HEK293 (cell line): ENCODE results near the gene PTX4.

Source experiments
- CTCF ChIA-PET: fragments of 350-600 bp; formaldehyde crosslinking; extraction: SDS; loops from one replicate; lab custom pipeline; 2021; ENCODE audit warnings: antibody characterized with exemption; lab: Yijun Ruan, JAX
- POLR2A ChIA-PET: fragments of 300-600 bp; formaldehyde crosslinking; extraction: SDS; loops from one replicate; lab custom pipeline; 2020; ENCODE audit warnings: antibody characterized with exemption, inconsistent platforms; lab: Yijun Ruan, JAX
- H3K27ac ChIP-seq: fragments of 200-500 bp; sonication (Bioruptor generic); 2 replicates; pipeline ENCODE4 v1.5.1; 2014; ENCODE audit warnings: low read depth, low read length, control low read depth, inconsistent platforms; ENCODE audit errors: extremely low read depth
- H3K36me3 ChIP-seq, 2 experiments: fragments of 200-500 bp in 1 of 2; sonication (Bioruptor generic) in 1 of 2; 1 replicate in 1 of 2; 2 replicates in 1 of 2; pipeline ENCODE4 v1.5.1; 2014 to 2017; ENCODE audit warnings: inconsistent platforms in 2 of 2, low read length in 2 of 2; ENCODE audit not compliant: control insufficient read depth in 2 of 2, insufficient read depth in 1 of 2
- H3K4me1 ChIP-seq: fragments of 200-500 bp; sonication (Bioruptor generic); 2 replicates; pipeline ENCODE4 v1.5.1; 2014; ENCODE audit warnings: mild to moderate bottlenecking, low read length, inconsistent platforms; ENCODE audit not compliant: control insufficient read depth, insufficient read depth
- H3K4me3 ChIP-seq: 2 replicates; pipeline ENCODE4 v1.5.1; 2011; ENCODE audit warnings: low read depth, mild to moderate bottlenecking, control low read depth, low read length, moderate library complexity
- H3K9me3 ChIP-seq: fragments of 200-500 bp; sonication (Bioruptor generic); 2 replicates; pipeline ENCODE4 v1.5.1; 2014; ENCODE audit warnings: low read depth, low read length, inconsistent platforms; ENCODE audit not compliant: control insufficient read depth, insufficient read depth
- HOXC10 ChIP-seq: sonication (generic); formaldehyde crosslinking; IDR thresholded peaks from 2 replicates; pipeline ENCODE4 v1.8.1; 2023; ENCODE audit warnings: mild to moderate bottlenecking, missing genetic modification reagents
- KLF9 ChIP-seq: fragments of 450-650 bp; formaldehyde crosslinking; IDR thresholded peaks from 2 replicates; pipeline ENCODE4 v1.5.1; 2016; ENCODE audit warnings: missing biosample characterization, missing genetic modification characterization, low read depth
- PRDM2 ChIP-seq: fragments of 450-650 bp; formaldehyde crosslinking; IDR thresholded peaks from 2 replicates; pipeline ENCODE4 v1.5.1; 2016; ENCODE audit warnings: missing biosample characterization, missing genetic modification characterization, borderline replicate concordance
- SETDB1 ChIP-seq: IDR thresholded peaks from one replicate; pipeline ENCODE4 v1.6.1; 2017; ENCODE audit warnings: mild to moderate bottlenecking, low read length, moderate library complexity, mixed read lengths; ENCODE audit not compliant: insufficient read length
- ZFP3 ChIP-seq: fragments of 450-650 bp; formaldehyde crosslinking; IDR thresholded peaks from 2 replicates; pipeline ENCODE4 v1.5.1; 2016; ENCODE audit warnings: low read depth, missing biosample characterization, missing genetic modification characterization
- ZFP41 ChIP-seq: fragments of 450-650 bp; formaldehyde crosslinking; IDR thresholded peaks from 2 replicates; pipeline ENCODE4 v1.5.1; 2016; ENCODE audit warnings: missing biosample characterization, missing genetic modification characterization, borderline replicate concordance
- ZNF112 ChIP-seq: fragments of 450-650 bp; formaldehyde crosslinking; IDR thresholded peaks from 2 replicates; pipeline ENCODE4 v1.5.0; 2017; ENCODE audit warnings: missing biosample characterization, missing genetic modification characterization
- ZNF239 ChIP-seq: fragments of 450-650 bp; formaldehyde crosslinking; IDR thresholded peaks from 2 replicates; pipeline ENCODE4 v1.5.1; 2016; ENCODE audit warnings: missing biosample characterization, missing genetic modification characterization
- ZNF394 ChIP-seq: fragments of 450-650 bp; formaldehyde crosslinking; IDR thresholded peaks from 2 replicates; pipeline ENCODE4 v1.5.1; 2016; ENCODE audit warnings: missing biosample characterization, missing genetic modification characterization, mild to moderate bottlenecking, moderate library complexity, borderline replicate concordance
- ZNF416 ChIP-seq: fragments of 450-650 bp; formaldehyde crosslinking; IDR thresholded peaks from 2 replicates; pipeline ENCODE4 v1.5.1; 2016; ENCODE audit warnings: missing biosample characterization, missing genetic modification characterization
- ZNF510 ChIP-seq: fragments of 450-650 bp; formaldehyde crosslinking; IDR thresholded peaks from 2 replicates; pipeline ENCODE4 v1.5.1; 2018; ENCODE audit warnings: mild to moderate bottlenecking, missing genetic modification characterization, missing biosample characterization; ENCODE audit not compliant: insufficient replicate concordance
- ZNF521 ChIP-seq: fragments of 450-650 bp; formaldehyde crosslinking; IDR thresholded peaks from 2 replicates; pipeline ENCODE4 v1.5.1; 2017; ENCODE audit warnings: missing biosample characterization, mild to moderate bottlenecking, missing genetic modification characterization
- ZNF544 ChIP-seq: fragments of 450-650 bp; formaldehyde crosslinking; IDR thresholded peaks from 2 replicates; pipeline ENCODE4 v1.5.0; 2017; ENCODE audit warnings: missing biosample characterization, missing genetic modification characterization
- ZNF654 ChIP-seq: fragments of 450-650 bp; formaldehyde crosslinking; IDR thresholded peaks from 2 replicates; pipeline ENCODE4 v1.5.1; 2016; ENCODE audit warnings: low read depth, missing biosample characterization, missing genetic modification characterization
- ZNF776 ChIP-seq: fragments of 450-650 bp; formaldehyde crosslinking; IDR thresholded peaks from 2 replicates; pipeline ENCODE4 v1.5.0; 2017; ENCODE audit warnings: missing biosample characterization, missing genetic modification characterization, borderline replicate concordance
- ZSCAN16 ChIP-seq: fragments of 450-650 bp; formaldehyde crosslinking; IDR thresholded peaks from 2 replicates; pipeline ENCODE4 v1.5.1; 2016; ENCODE audit warnings: missing biosample characterization, missing genetic modification characterization
- ZSCAN23 ChIP-seq: fragments of 450-650 bp; formaldehyde crosslinking; IDR thresholded peaks from 2 replicates; pipeline ENCODE4 v1.5.1; 2016; ENCODE audit warnings: missing biosample characterization, missing genetic modification characterization
- ZXDB ChIP-seq: fragments of 450-650 bp; formaldehyde crosslinking; IDR thresholded peaks from 2 replicates; pipeline ENCODE4 v1.5.1; 2016; ENCODE audit warnings: missing biosample characterization, missing genetic modification characterization
- TF ChIP-seq, protein P1 (sequence below): fragments of 450-650 bp; formaldehyde crosslinking; IDR thresholded peaks from 2 replicates; pipeline ENCODE4 v1.5.1; 2016; ENCODE audit warnings: missing biosample characterization, missing genetic modification characterization, borderline replicate concordance

The PTX4 gene

DNA sequence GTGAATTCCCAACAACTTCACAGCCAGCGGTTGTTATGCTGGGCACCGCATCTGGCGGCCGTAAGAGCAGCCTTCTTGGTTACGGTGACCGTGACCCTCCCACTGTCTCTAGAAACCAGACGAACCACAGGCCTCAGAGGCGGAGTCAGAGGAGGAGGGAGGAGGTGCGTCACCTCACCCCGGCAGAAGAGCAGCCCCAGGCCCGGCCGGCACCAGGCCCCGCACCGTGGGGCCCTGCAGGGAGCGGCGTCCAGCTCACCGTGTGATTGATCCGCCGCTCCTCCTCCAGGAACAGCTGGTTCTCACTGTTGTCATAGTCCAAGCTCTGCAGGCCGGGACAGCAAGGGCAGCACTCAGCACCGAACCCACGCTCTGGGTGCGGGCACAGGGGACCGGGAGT lies 27.6 kb downstream of the PTX4 start:
- no peak for TF ChIP-seq ZNF416 (tag by site-specific recombination)
- no peak for TF ChIP-seq ZNF521 (tag by site-specific recombination)
- no peak for TF ChIP-seq ZNF239 (tag by site-specific recombination)
- TF ChIP-seq ZNF510 (tag by site-specific recombination) = no peak
- no peak for TF ChIP-seq ZXDB (tag by site-specific recombination)
- no peak for TF ChIP-seq ZFP41
- no peak for TF ChIP-seq ZNF112
- no peak for TF ChIP-seq ZNF394 (tag by site-specific recombination)
- TF ChIP-seq, protein P1, sequence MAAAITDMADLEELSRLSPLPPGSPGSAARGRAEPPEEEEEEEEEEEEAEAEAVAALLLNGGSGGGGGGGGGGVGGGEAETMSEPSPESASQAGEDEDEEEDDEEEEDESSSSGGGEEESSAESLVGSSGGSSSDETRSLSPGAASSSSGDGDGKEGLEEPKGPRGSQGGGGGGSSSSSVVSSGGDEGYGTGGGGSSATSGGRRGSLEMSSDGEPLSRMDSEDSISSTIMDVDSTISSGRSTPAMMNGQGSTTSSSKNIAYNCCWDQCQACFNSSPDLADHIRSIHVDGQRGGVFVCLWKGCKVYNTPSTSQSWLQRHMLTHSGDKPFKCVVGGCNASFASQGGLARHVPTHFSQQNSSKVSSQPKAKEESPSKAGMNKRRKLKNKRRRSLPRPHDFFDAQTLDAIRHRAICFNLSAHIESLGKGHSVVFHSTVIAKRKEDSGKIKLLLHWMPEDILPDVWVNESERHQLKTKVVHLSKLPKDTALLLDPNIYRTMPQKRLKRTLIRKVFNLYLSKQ (tag by site-specific recombination) = no peak
- TF ChIP-seq ZNF544 (tag by site-specific recombination) = no peak
- no peak for TF ChIP-seq ZSCAN16
- TF ChIP-seq HOXC10 (CRISPR knock-in tag) = no peak
- CTCF ChIA-PET = no interaction called here
- no peaks in the 10 kb centered on the region for H3K9me3 ChIP-seq
- H3K36me3 ChIP-seq = peaks cover 0 to 53% of the 10 kb centered on the region in 2 experiments; a peak in 1 of 3 replicates
- POLR2A ChIA-PET = no interaction called here
- no peak overlapping the region for H3K4me3 ChIP-seq
- H3K4me1 ChIP-seq = no peaks in the 10 kb centered on the region
- no peak overlapping the region for H3K27ac ChIP-seq

DNA sequence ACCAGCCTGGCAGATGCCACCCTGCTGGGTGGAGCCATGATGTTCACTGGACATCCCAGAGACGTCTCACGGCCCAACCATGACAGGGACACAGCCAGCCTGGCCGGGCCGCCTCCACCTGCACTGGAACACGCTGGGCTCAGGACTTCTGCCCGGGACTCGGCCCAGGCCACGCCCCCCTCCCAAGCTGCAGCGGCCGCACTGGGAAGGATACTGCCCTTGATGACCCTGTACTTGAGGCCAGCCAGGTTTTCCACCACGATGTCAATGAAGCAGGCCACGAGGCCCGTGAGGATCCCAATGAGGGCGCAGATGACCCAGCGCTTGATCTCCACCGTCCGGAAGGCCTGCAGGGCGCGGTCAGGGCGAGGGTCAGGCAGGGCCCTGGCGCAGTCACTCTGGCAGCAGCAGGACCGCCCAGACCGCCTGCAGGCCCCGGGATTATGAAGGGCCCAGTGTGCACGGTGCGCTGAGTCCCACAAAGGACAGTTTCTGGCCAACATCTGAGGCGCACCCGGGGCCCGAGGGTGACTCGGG lies 28.1 kb downstream of the PTX4 start:
- CTCF ChIA-PET = no interaction called here
- Histone ChIP-seq H3K27ac (no peak overlapping the region), H3K4me1 (no peaks in the 10 kb centered on the region), H3K9me3 (no peaks in the 10 kb centered on the region), H3K36me3 (peaks cover 0 to 58% of the 10 kb centered on the region in 2 experiments; a peak in 1 of 3 replicates), H3K4me3 (no peak overlapping the region)
- POLR2A ChIA-PET = no interaction called here
- TF ChIP-seq ZNF776 (tag by site-specific recombination) (no peak), ZNF654 (no peak), ZFP3 (tag by site-specific recombination) (no peak), PRDM2 (no peak), ZNF510 (tag by site-specific recombination) (no peak), ZSCAN23 (tag by site-specific recombination) (no peak), SETDB1 (no peak), KLF9 (tag by site-specific recombination) (peak; percentile 39)
